ENCODE results near the gene RAB31. TPM values are rescaled to one million over a fixed set of nuclear protein-coding genes. Genes with fewer than 3 reads are reported as not detected.

Gene RAB31
- total RNA-seq, 2 donors from 2014 or later = 7.7 to 86.9 TPM

DNA sequence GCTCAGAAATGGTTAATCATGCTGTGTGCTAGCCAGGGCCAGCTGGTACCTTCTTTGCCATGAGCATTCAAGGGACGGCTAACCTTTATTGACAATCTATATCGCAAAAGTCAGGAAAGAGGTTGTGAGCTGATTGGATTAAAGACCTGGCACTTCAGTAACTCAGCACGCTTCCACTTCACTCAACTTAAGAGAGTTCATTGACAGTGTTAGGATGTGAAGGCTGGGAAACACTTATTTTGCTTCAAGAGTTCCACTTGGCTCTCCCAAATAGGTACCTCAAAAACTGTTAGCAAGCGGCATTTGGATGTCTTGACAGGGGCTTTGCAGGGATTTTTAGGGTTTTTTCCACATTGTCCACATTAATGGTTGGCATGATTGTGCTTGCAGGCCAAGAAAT is 152.6 kb downstream of the RAB31 start:
- H3K9me3 ChIP-seq = no peaks in the 10 kb centered on the region
- no peaks in the 10 kb centered on the region for H3K4me1 ChIP-seq (replicated peaks)
- H3K27ac ChIP-seq = no peak overlapping the region
- no peaks in the 10 kb centered on the region for H3K36me3 ChIP-seq
- H3K4me3 ChIP-seq = no peak overlapping the region
- no peak for DNase-seq (ENCODE audit: low spot score)
- TF ChIP-seq POLR2AphosphoS5 (IDR thresholded peaks at IDR 0.05) (no peak), POLR2A (IDR thresholded peaks at IDR 0.05) (no peak), CTCF (IDR thresholded peaks at IDR 0.05) (no peak)
- WGBS = 47% methylated on average over 4 of the region's 4 CpGs
- intact Hi-C loops (cut with DNase I) = no loop called here
- no peaks in the 10 kb centered on the region for H3K27me3 ChIP-seq (replicated peaks; ENCODE audit: insufficient read depth)

DNA sequence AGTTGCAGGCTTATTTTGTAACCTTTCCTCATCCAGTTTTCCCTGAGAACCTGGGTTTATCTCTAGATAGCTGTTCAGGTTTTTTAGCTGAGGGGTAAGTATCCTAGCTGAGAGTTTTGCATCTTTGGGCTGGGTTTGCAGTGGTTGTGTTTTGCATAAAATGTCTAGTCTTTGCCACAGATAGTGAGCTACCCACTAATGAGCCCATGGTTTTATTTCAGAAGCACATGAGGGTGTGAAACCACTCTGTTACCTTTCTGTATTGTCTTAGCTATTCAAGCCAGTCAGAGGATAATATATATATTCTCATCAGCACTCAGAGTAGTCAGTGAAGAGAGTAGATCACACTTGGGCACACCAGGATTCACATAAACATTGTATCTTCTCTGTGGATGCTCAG is 153.1 kb downstream of the RAB31 start:
- TF ChIP-seq POLR2A (IDR thresholded peaks at IDR 0.05) = no peak
- intact Hi-C loops (cut with DNase I) = no loop called here
- no peak for DNase-seq (ENCODE audit: low spot score)

GRCh38 chr18:9861933-9862332 is 153.8 kb downstream of the RAB31 start:
- no peaks in the 10 kb centered on the region for H3K27me3 ChIP-seq (replicated peaks; ENCODE audit: insufficient read depth)
- no peak for DNase-seq (ENCODE audit: low spot score)
- WGBS = 89% methylated on average over 4 of the region's 4 CpGs
- intact Hi-C loops (cut with DNase I) = no loop called here
- no peaks in the 10 kb centered on the region for H3K9me3 ChIP-seq
- no peak overlapping the region for H3K27ac ChIP-seq
- H3K36me3 ChIP-seq = no peaks in the 10 kb centered on the region
- TF ChIP-seq CTCF (IDR thresholded peaks at IDR 0.05) (no peak), POLR2A (IDR thresholded peaks at IDR 0.05) (no peak), POLR2AphosphoS5 (IDR thresholded peaks at IDR 0.05) (no peak)
- H3K4me1 ChIP-seq (replicated peaks) = no peaks in the 10 kb centered on the region
- no peak overlapping the region for H3K4me3 ChIP-seq

More for the DNA sequence above, 153.1 kb downstream of the RAB31 start:
- Histone ChIP-seq H3K4me1 (replicated peaks) (no peaks in the 10 kb centered on the region), H3K4me3 (no peak overlapping the region), H3K9me3 (no peaks in the 10 kb centered on the region), H3K36me3 (no peaks in the 10 kb centered on the region), H3K27ac (no peak overlapping the region), H3K27me3 (replicated peaks; ENCODE audit: insufficient read depth) (no peaks in the 10 kb centered on the region)

- Histone ChIP-seq H3K9me3 (no peaks in the 10 kb centered on the region), H3K4me1 (replicated peaks) (no peaks in the 10 kb centered on the region), H3K4me3 (no peak overlapping the region), H3K27ac (no peak overlapping the region), H3K27me3 (replicated peaks; ENCODE audit: insufficient read depth) (no peaks in the 10 kb centered on the region), H3K36me3 (no peaks in the 10 kb centered on the region)
- TF ChIP-seq CTCF (IDR thresholded peaks at IDR 0.05) = no peak
- no peak for DNase-seq (ENCODE audit: low spot score)
- intact Hi-C loops (cut with DNase I) = no loop called here
- 61% methylated on average over 3 of the region's 3 CpGs for WGBS
These were observed 154.6 kb downstream of the RAB31 start for GRCh38 chr18:9862686-9863085.

GRCh38 chr18:9863282-9863681 is 155.2 kb downstream of the RAB31 start:
- H3K36me3 ChIP-seq = no peaks in the 10 kb centered on the region
- H3K4me1 ChIP-seq (replicated peaks) = no peaks in the 10 kb centered on the region
- no peak for TF ChIP-seq POLR2AphosphoS5 (IDR thresholded peaks at IDR 0.05)
- WGBS = 45% methylated on average over 2 of the region's 2 CpGs
- no peak for DNase-seq (ENCODE audit: low spot score)
- intact Hi-C loops (cut with DNase I) = no loop called here
- H3K27ac ChIP-seq = no peak overlapping the region
- H3K27me3 ChIP-seq (replicated peaks; ENCODE audit: insufficient read depth) = no peaks in the 10 kb centered on the region
- H3K4me3 ChIP-seq = no peak overlapping the region
- no peaks in the 10 kb centered on the region for H3K9me3 ChIP-seq

DNA sequence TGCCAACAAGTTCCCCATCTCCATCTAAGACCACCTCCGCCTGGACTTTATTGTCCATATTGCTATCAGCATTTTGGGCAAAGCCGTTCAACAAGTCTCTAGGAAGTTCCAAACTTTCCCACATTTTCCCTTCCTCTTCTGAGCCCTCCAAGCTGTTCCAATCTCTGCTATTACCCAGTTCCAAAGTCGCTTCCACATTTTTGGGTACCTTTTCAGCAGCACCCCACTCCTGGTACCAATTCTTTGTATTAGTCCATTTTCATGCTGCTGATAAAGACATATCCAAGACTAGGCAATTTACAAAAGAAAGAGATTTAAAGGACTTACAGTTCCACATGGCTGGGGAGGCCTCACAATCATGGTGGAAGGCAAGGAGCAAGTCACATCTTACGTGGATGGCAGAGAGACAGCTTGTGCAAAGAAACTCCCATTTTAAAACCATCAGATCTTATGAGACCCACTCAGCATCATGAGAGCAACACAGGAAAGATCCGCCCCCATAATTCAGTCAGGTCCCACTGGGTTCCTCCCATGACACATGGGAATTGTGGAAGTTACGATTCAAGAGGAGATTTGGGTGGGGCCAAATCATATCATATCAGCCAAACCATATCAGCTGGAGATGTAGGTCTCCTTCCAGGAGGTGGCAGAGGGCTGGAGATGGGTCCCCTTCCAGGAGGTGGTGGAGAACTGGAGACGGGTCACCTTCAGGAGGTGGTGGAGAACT is 157.8 kb downstream of the RAB31 start:
- H3K4me1 ChIP-seq (replicated peaks) = no peaks in the 10 kb centered on the region
- no peaks in the 10 kb centered on the region for H3K9me3 ChIP-seq
- TF ChIP-seq POLR2AphosphoS5 (IDR thresholded peaks at IDR 0.05) (no peak), POLR2A (IDR thresholded peaks at IDR 0.05) (no peak), CTCF (IDR thresholded peaks at IDR 0.05) (no peak)
- no peaks in the 10 kb centered on the region for H3K27me3 ChIP-seq (replicated peaks; ENCODE audit: insufficient read depth)
- H3K27ac ChIP-seq = no peak overlapping the region
- H3K36me3 ChIP-seq = no peaks in the 10 kb centered on the region
- intact Hi-C loops (cut with DNase I) = no loop called here
- H3K4me3 ChIP-seq = no peak overlapping the region
- no peak for DNase-seq (ENCODE audit: low spot score)
- 98% methylated on average over 7 of the region's 7 CpGs for WGBS
